Natural killer cell (primary cell): Measurements from ENCODE around the gene FCHO1. TPM values are rescaled to one million over a fixed set of nuclear protein-coding genes. Genes with fewer than 3 reads are reported as not detected.

Source experiments
- ATAC-seq, 3 donors: fragments of 150-1000 bp in 2 of 3; fragments of 200-7000 bp in 1 of 3; cut with Tn5 transposase; 1 replicate in 1 of 3; 2 replicates in 2 of 3; pipeline ENCODE4 v1.10.0; 2021; ENCODE audit warnings: mild to moderate bottlenecking in 2 of 3, moderate library complexity in 2 of 3
- DNase-seq, 2 donors: peaks; one replicate each; pipeline versions ENCODE4 v3.0.0 to v3.0.0-alpha.2; 2013 to 2021; ENCODE audit warnings: mixed read lengths in 1 of 2
- H3K27ac ChIP-seq: one replicate; pipeline ENCODE4 v1.5.1; 2013; ENCODE audit warnings: mild to moderate bottlenecking, low read length
- H3K27me3 ChIP-seq: one replicate; pipeline ENCODE4 v1.6.1; 2013; ENCODE audit warnings: low read length; ENCODE audit not compliant: control insufficient read depth, insufficient read depth
- H3K36me3 ChIP-seq: one replicate; pipeline ENCODE4 v1.6.1; 2013; ENCODE audit warnings: low read length; ENCODE audit not compliant: control insufficient read depth, insufficient read depth
- H3K4me1 ChIP-seq: one replicate; pipeline ENCODE4 v1.6.1; 2013; ENCODE audit warnings: low read length; ENCODE audit not compliant: control insufficient read depth, insufficient read depth
- H3K4me3 ChIP-seq: one replicate; pipeline ENCODE4 v1.5.1; 2013; ENCODE audit warnings: low read length
- H3K9me3 ChIP-seq: one replicate; pipeline ENCODE4 v1.6.1; 2013; ENCODE audit warnings: low read length; ENCODE audit not compliant: control insufficient read depth, insufficient read depth
- H3K27ac Mint-ChIP-seq, 2 donors: one replicate each; pipeline ENCODE4 v1.8.0; 2022; ENCODE audit warnings: mild to moderate bottlenecking in 2 of 2, mixed read lengths in 2 of 2, moderate library complexity in 1 of 2
- H3K27me3 Mint-ChIP-seq, 2 donors: one replicate each; pipeline ENCODE4 v1.8.0; 2022; ENCODE audit warnings: low read depth in 2 of 2, mixed read lengths in 2 of 2
- H3K36me3 Mint-ChIP-seq: one replicate; pipeline ENCODE4 v1.8.0; 2022; ENCODE audit warnings: mixed read lengths
- H3K4me1 Mint-ChIP-seq, 2 donors: one replicate each; pipeline ENCODE4 v1.8.0; 2022; ENCODE audit warnings: mixed read lengths in 2 of 2
- H3K4me3 Mint-ChIP-seq: one replicate; pipeline ENCODE4 v1.8.0; 2022; ENCODE audit warnings: mild to moderate bottlenecking, moderate library complexity, mixed read lengths
- H3K9me3 Mint-ChIP-seq, 2 donors: one replicate each; pipeline ENCODE4 v1.8.0; 2022; ENCODE audit warnings: mixed read lengths in 2 of 2
- WGBS: methylation state at CpG from one replicate; pipeline ENCODE4 v1.1.7; 2013; ENCODE audit warnings: missing lambda C conversion rate; ENCODE audit not compliant: insufficient coverage; 5-methylcytosine and 5-hydroxymethylcytosine counted together
- intact Hi-C: fragments of 100-400 bp; cut with micrococcal nuclease; formaldehyde crosslinking; loops from one replicate; pipeline ENCODE4 v1.14.2; 2022
- total RNA-seq, 4 donors: library from RNA; stranded (reverse); fragments of 120-200 nt in 1 of 4; gene quantifications; one replicate each; pipeline versions ENCODE4 v1.2.3 to v1.2.4, GENCODE V29; 2013 to 2022
- TF ChIP-seq, protein P1 (sequence below): fragments of 200-600 bp; IDR thresholded peaks from one replicate; pipeline ENCODE4 v1.8.0; 2022; ENCODE audit warnings: antibody characterized with exemption

The FCHO1 gene
- total RNA-seq, 3 donors from 2014 or later (not counting 1 experiment from before 2014, with no cell fraction given) = 56.1 to 67.7 (median 66.5) TPM

DNA sequence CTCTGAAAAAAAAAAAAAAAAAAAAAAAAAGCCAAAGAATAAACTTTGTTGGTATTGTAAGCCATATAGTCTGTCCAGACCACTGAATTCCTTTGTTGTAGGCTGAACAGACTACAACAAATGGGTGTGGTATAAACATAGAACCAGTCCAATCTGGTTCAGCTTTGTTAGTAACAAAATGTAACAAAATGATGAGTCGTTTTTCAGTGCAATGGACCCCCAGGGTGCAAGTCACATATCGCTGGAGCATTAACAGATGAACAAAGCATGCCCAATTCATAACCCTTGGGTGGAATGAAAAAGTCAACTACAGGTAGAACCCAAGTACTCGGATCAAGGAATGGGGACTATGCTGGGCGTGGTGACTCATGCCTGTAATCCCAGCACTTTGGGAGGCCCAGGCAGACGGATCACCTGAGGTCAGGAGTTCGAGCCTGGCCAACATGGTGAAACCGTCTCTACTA is 13.6 kb upstream of the FCHO1 start:
- DNase-seq (no peak), ATAC-seq (no peak)
- Histone ChIP-seq H3K4me1 (no peaks in the 10 kb centered on the region), H3K27ac (no peak overlapping the region), H3K4me3 (no peak overlapping the region), H3K9me3 (no peaks in the 10 kb centered on the region), H3K36me3 (peaks cover 27% of the 10 kb centered on the region), H3K27me3 (no peaks in the 10 kb centered on the region)
- Mint-ChIP-seq H3K9me3 (no peaks in the 10 kb centered on the region), H3K4me1 (peaks cover 0 to 10% of the 10 kb centered on the region in 2 donors), H3K4me3 (no peak overlapping the region), H3K36me3 (no peaks in the 10 kb centered on the region), H3K27ac (no peak overlapping the region), H3K27me3 (no peaks in the 10 kb centered on the region)
- intact Hi-C loops = no loop called here
- TF ChIP-seq, protein P1, sequence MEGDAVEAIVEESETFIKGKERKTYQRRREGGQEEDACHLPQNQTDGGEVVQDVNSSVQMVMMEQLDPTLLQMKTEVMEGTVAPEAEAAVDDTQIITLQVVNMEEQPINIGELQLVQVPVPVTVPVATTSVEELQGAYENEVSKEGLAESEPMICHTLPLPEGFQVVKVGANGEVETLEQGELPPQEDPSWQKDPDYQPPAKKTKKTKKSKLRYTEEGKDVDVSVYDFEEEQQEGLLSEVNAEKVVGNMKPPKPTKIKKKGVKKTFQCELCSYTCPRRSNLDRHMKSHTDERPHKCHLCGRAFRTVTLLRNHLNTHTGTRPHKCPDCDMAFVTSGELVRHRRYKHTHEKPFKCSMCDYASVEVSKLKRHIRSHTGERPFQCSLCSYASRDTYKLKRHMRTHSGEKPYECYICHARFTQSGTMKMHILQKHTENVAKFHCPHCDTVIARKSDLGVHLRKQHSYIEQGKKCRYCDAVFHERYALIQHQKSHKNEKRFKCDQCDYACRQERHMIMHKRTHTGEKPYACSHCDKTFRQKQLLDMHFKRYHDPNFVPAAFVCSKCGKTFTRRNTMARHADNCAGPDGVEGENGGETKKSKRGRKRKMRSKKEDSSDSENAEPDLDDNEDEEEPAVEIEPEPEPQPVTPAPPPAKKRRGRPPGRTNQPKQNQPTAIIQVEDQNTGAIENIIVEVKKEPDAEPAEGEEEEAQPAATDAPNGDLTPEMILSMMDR = no peak
- WGBS = 97% methylated on average over 7 of the region's 7 CpGs

DNA sequence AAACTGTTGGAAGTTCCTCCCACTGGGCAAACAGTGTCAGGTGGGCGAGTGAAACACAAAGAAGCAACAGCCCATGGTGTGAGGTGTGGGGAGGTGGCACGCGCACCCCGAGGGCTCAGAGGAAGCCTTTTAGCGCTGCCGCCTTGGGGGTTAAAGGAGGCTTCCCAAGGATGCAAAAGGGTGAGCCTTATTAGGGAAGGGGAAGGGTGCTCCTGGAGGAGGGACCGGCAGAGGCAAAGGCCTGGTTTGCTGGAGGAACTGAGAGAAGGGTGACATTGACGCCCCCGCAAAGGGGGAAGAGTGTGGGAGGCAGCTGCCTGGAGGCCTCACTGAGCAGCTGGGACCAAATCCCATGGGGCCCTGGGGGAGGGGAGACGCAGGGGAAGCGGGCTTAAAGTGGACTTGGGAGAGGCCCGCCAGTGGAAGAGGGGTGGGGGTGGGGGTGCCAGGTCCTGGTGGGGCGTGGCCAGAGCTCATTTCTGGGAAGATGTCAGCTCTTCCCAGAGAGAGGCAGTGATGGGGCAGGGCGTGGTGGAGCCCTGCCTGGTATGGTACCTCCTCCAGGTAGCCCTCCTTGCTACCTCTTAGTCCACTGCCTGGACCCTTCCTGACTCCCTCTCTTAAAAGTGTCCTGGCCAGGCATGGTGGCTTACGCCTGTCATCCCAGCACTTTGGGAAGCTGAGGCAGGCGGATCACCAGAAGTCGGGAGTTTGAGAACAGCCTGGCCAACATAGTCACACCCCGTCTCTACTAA is 12.0 kb upstream of the FCHO1 start:
- no peak for ATAC-seq
- WGBS = 78% methylated on average over 18 of the region's 18 CpGs
- H3K9me3 Mint-ChIP-seq = no peaks in the 10 kb centered on the region

DNA sequence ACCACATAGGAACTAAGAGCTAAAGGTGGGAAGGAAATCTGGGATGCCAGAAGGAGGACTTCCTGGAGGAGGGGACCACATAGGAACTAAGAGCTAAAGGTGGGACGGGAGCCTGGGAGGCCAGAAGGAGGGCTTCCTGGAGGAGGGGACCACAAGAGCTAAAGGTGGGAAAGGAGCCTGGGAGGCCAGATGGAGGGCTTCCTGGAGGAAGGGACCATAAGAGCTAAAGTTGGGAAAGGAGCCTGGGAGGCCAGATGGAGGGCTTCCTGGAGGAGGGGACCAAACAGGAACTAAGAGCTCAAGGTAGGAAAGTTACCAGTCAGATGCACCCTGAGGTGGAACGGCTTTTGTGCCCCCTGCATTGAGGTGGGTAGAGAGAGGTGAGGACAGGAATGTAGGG is 9.8 kb upstream of the FCHO1 start:
- ATAC-seq (no peak), DNase-seq (no peak)
- Histone ChIP-seq H3K27ac (no peak overlapping the region), H3K27me3 (no peaks in the 10 kb centered on the region), H3K4me1 (no peaks in the 10 kb centered on the region), H3K36me3 (peaks cover 2% of the 10 kb centered on the region), H3K4me3 (no peak overlapping the region), H3K9me3 (no peaks in the 10 kb centered on the region)
- WGBS = 92% methylated on average over 2 of the region's 2 CpGs
- Mint-ChIP-seq H3K27ac (peak overlapping the region in 1 of 2 donors; percentile 29), H3K36me3 (no peaks in the 10 kb centered on the region), H3K9me3 (no peaks in the 10 kb centered on the region), H3K4me1 (peaks cover 0 to 8% of the 10 kb centered on the region in 2 donors), H3K4me3 (no peak overlapping the region), H3K27me3 (no peaks in the 10 kb centered on the region)
- intact Hi-C loops = no loop called here
- TF ChIP-seq, protein P1 = no peak

More for the DNA sequence above, 12.0 kb upstream of the FCHO1 start:
- TF ChIP-seq, protein P1 = no peak
- Histone ChIP-seq H3K36me3 (peaks cover 15% of the 10 kb centered on the region), H3K27ac (no peak overlapping the region), H3K9me3 (no peaks in the 10 kb centered on the region), H3K27me3 (no peaks in the 10 kb centered on the region), H3K4me1 (no peaks in the 10 kb centered on the region), H3K4me3 (no peak overlapping the region)
- Mint-ChIP-seq H3K36me3 (no peaks in the 10 kb centered on the region), H3K4me3 (no peak overlapping the region), H3K27me3 (no peaks in the 10 kb centered on the region), H3K27ac (no peak overlapping the region), H3K4me1 (peaks cover 0 to 6% of the 10 kb centered on the region in 2 donors)
- DNase-seq = no peak
- intact Hi-C loops = no loop called here
